ENCODE measurements around the gene ALG12.

Gene ALG12

DNA sequence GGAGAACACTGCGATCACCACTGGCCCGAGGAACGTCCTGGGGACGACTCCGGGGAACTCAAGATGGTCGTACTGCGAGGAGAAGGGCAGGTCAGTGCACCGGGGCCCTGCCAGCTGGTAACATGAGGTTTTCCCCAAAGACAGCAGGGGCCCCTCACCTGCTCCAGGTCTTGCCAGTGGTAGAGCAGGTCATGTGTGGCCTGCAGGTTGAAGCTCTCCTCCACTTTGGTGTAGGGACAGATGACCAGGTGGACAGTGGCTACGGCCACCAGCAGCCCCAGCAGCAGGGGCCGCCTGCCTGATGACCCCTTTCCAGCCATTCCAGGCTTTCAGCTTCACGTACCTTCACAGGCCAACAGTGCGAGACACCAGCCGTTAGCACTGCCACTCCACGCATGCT lies 4.8 kb downstream of the ALG12 start:
- TF ChIP-seq, protein P1, sequence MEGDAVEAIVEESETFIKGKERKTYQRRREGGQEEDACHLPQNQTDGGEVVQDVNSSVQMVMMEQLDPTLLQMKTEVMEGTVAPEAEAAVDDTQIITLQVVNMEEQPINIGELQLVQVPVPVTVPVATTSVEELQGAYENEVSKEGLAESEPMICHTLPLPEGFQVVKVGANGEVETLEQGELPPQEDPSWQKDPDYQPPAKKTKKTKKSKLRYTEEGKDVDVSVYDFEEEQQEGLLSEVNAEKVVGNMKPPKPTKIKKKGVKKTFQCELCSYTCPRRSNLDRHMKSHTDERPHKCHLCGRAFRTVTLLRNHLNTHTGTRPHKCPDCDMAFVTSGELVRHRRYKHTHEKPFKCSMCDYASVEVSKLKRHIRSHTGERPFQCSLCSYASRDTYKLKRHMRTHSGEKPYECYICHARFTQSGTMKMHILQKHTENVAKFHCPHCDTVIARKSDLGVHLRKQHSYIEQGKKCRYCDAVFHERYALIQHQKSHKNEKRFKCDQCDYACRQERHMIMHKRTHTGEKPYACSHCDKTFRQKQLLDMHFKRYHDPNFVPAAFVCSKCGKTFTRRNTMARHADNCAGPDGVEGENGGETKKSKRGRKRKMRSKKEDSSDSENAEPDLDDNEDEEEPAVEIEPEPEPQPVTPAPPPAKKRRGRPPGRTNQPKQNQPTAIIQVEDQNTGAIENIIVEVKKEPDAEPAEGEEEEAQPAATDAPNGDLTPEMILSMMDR (conservative IDR thresholded peaks at IDR 0.05; ENCODE audit: low read depth): no peak
- ChIA-PET POLR2A (ENCODE audit: low non-redundant PET) (no interaction called here), CTCF (no interaction called here)

DNA sequence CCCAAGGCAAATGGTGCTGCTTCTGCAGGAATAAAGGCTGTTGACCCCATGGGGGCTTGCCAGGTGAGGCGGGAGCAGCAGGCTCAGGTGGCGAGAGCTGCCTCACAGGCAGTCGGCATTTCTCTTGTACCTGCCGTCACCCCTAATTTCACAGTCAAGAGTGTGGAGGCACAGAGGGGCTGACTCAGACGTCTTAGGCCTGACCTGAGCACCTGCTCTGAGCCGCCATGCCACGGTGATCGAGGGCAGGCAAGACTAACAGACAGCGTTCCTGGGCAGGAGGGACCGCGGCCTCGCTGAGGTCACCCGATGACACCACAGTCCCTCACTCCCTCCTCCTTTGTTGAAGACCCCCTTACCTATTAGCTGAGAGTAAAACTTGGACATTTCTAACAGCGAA lies 5.2 kb downstream of the ALG12 start:
- CTCF ChIA-PET: no interaction called here
- POLR2A ChIA-PET (ENCODE audit: low non-redundant PET): no interaction called here
- no peak overlapping the region for H3K27ac ChIP-seq
- TF ChIP-seq, protein P1 (conservative IDR thresholded peaks at IDR 0.05; ENCODE audit: low read depth): no peak
- no peak for DNase-seq (ENCODE audit: low spot score)

More for the DNA sequence above, 4.8 kb downstream of the ALG12 start:
- no peak for DNase-seq (ENCODE audit: low spot score)
- no peak overlapping the region for H3K27ac ChIP-seq

DNA sequence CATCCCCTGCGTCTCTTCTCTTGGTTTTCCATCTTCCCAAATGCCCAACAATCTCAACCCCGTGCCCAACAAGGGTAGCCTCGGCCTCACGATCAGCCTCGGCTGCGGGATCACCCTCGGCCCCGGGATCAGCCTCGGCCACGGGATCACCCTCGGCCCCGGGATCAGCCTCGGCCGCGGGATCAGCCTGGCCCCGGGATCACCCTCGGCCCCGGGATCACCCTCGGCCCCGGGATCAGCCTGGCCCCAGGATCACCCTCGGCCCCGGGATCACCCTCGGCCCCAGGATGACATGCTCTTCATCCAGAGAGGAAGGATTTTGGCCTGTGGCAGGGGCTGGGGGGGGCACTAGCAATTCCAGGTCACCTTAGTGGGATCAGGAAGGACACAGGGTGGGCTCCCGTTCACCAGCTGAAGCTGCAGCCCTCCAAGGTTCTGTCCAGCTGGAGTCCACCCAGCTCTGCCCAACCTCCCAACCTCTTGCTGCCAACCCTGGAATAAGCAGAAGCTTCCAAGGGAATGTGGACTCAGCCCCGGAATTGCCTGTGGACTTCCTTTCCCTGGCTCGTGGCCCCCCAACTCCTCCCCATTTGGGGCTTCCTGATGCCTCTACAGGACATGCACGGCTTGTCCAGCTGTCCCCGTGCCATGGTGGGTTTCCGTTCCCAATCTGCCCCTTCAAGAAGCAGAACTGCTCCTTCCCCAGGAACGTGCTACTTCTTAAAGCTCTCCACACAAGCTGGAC lies 6.2 kb downstream of the ALG12 start:
- ChIA-PET POLR2A (ENCODE audit: low non-redundant PET) (no interaction called here), CTCF (no interaction called here)
- DNase-seq (ENCODE audit: low spot score): no peak
- TF ChIP-seq, protein P1 (conservative IDR thresholded peaks at IDR 0.05; ENCODE audit: low read depth): no peak
- H3K27ac ChIP-seq: no peak overlapping the region

DNA sequence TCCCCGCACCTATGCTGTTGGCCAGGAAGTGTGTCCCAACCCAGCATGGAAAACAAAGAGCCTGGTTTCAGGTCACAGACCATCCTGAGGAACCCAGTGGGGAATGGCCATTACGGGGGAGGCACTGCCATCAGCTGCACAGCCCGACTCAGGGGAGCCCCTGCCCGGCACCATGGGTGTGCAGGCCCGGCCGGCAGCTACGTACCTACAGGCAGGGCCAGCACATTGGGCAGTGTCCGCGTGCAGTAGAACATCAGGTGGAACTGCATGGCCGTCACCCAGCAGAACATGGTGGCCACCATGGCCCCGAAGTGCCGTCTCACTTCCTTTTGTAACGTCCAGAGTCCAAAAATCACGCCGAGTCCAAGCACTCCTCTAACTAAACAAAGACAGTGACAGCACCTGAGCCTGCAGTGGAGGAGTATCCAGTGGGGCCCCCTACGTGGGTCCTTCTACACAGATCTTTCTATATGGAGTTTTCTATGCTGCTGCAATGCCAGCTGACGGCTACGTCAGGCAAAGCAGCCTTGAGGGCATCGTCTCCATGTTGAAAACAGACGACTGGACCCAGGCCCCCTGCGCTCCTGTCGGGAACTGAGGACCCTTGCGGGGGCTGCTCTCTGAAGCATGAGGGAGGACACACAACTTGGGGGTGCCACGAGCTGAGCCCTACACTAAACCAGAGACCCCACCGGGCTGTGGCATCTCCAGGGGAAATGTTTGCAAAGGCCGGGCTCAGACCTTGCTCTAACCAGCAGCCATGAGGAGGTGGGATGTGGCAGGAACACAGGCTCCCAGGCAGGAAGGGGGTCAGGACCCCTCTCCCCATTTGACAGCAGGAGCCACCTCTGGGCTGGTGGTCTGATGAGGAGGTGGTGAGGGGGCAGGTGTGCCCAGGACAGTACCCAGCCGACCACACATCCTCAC lies 7.7 kb downstream of the ALG12 start:
- POLR2A ChIA-PET (ENCODE audit: low non-redundant PET): no interaction called here
- no peak for DNase-seq (ENCODE audit: low spot score)
- peak overlapping the region; percentile 17; the same call in 1 of the 2 replicates for H3K27ac ChIP-seq
- CTCF ChIA-PET: no interaction called here
- TF ChIP-seq, protein P1 (conservative IDR thresholded peaks at IDR 0.05; ENCODE audit: low read depth): no peak

DNA sequence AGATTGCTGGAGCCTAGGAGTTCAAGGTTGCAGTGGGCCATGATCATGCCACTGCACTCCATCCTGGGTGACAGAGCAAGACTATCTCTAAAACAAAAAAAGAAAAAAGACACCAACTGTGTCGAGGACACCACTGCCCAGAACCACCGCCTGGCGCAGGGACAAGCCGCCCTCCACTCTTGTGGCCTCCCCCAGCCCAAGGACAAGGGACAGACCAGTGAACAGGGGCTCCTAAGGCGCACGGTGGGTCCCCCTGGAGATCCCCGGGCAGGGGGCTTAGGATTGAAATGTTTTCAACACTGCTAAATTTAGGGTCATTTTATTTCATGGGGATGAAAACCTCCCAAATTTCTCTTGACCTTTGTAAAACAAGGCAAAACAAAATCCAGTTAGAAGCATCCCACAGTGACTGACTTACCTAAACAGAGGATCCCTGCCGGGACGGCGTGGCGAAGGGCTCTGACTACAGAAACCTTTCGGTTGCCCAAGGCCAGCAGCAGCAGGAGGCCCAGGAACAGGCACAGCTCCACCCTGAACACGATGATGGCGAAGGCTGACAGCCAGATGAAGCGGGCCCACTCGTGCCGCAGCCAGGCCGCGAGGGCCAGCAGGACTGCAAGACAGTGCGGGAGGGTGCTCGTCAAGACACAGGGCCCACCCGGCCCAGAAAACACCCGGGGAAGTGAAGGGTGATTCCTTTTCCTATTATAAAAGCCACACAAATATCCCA lies 8.6 kb downstream of the ALG12 start:
- H3K27ac ChIP-seq: no peak overlapping the region
- POLR2A ChIA-PET (ENCODE audit: low non-redundant PET): no interaction called here
- TF ChIP-seq, protein P1 (conservative IDR thresholded peaks at IDR 0.05; ENCODE audit: low read depth): no peak
- DNase-seq (ENCODE audit: low spot score): no peak
- CTCF ChIA-PET: no interaction called here

DNA sequence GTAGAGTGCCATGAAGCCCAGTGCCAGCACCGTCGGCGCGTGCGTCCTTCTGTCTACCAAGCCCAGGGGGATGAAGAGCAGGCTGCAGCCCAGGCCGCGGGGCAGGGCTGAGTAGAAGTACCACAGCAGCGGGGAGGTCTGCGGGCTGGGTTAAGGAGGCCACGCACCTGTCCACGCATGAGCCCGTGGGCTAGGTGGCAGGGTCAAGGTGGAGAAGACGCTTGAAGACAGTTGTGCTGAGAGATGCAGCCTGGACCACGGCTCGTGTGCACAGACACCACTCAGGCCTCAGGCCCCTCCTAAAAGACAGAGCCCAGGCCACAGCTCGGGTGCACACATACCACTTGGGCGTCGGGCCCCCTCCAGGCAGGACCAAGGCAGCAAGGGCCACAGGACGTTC lies 10.4 kb downstream of the ALG12 start:
- TF ChIP-seq, protein P1 (conservative IDR thresholded peaks at IDR 0.05; ENCODE audit: low read depth): no peak
- POLR2A ChIA-PET (ENCODE audit: low non-redundant PET): no interaction called here
- CTCF ChIA-PET: no interaction called here
- no peak overlapping the region for H3K27ac ChIP-seq
- no peak for DNase-seq (ENCODE audit: low spot score)
